ENCODE data around the gene TIMD4.
A peak's percentile ranks its signal among the peaks of the same experiment; 100 is the strongest.

TIMD4 gene

GRCh38 chr5:156920861-156921431, 42.1 kb downstream of the TIMD4 start:
- DNase-seq: no peak

- peak; percentile 28 for DNase-seq
Observed at GRCh38 chr5:156920042-156920860, 42.8 kb downstream of the TIMD4 start.

- DNase-seq: no peak
Observed at GRCh38 chr5:156918311-156918845, 44.6 kb downstream of the TIMD4 start.

- no peak for DNase-seq
Observed at GRCh38 chr5:156914371-156914737, 48.7 kb downstream of the TIMD4 start.

- DNase-seq: peak; percentile 16
Observed at GRCh38 chr5:156913719-156914370, 49.2 kb downstream of the TIMD4 start.

- DNase-seq: no peak
Observed at GRCh38 chr5:156913355-156913718, 49.7 kb downstream of the TIMD4 start.

GRCh38 chr5:156912869-156913268, 50.2 kb downstream of the TIMD4 start:
- no peak for DNase-seq

GRCh38 chr5:156909180-156909579, 53.8 kb downstream of the TIMD4 start:
- DNase-seq: no peak

- DNase-seq: no peak
Observed at GRCh38 chr5:156907667-156908066, 55.4 kb downstream of the TIMD4 start.

- no peak for DNase-seq
Observed at GRCh38 chr5:156906807-156907206, 56.2 kb downstream of the TIMD4 start.

GRCh38 chr5:156896546-156896945, 66.5 kb downstream of the TIMD4 start:
- DNase-seq: no peak

- no peak for DNase-seq
Observed at GRCh38 chr5:156893517-156893916, 69.5 kb downstream of the TIMD4 start.

- no peak for DNase-seq
Observed at GRCh38 chr5:156892864-156893263, 70.2 kb downstream of the TIMD4 start.

- no peak for DNase-seq
Observed at GRCh38 chr5:156892223-156892622, 70.8 kb downstream of the TIMD4 start.

GRCh38 chr5:156888520-156888919, 74.5 kb downstream of the TIMD4 start:
- DNase-seq: no peak

GRCh38 chr5:156883316-156883875, 79.6 kb downstream of the TIMD4 start:
- no peak for DNase-seq

- DNase-seq: no peak
Observed at GRCh38 chr5:156879665-156880285, 83.3 kb downstream of the TIMD4 start.

GRCh38 chr5:156871212-156871611, 91.8 kb downstream of the TIMD4 start:
- DNase-seq: no peak

GRCh38 chr5:156870498-156870839, 92.6 kb downstream of the TIMD4 start:
- no peak for DNase-seq
